ENCODE data around the gene LNX1.
"Not testable (repeated sequence)": the region's sequence is repeated elsewhere in the genome, so short reads cannot be mapped to it uniquely, and the experiment has no call there.

Gene LNX1

GRCh38 chr4:53490965-53491622 lies 100.2 kb downstream of the LNX1 start:
- DNase-seq = no peak

GRCh38 chr4:53490161-53490956 lies 100.9 kb downstream of the LNX1 start:
- no peak for DNase-seq

- no peak for DNase-seq
These were observed 101.9 kb downstream of the LNX1 start for GRCh38 chr4:53489279-53489889.

- no peak for DNase-seq
These were observed 103.5 kb downstream of the LNX1 start for GRCh38 chr4:53487766-53488165.

- no peak for DNase-seq
These were observed 105.6 kb downstream of the LNX1 start for GRCh38 chr4:53485658-53486040.

GRCh38 chr4:53484911-53485657 lies 106.2 kb downstream of the LNX1 start:
- no peak for DNase-seq

GRCh38 chr4:53483250-53483649 lies 108.0 kb downstream of the LNX1 start:
- no peak for DNase-seq

GRCh38 chr4:53481586-53481985 lies 109.7 kb downstream of the LNX1 start:
- DNase-seq = no peak

GRCh38 chr4:53480909-53481308 lies 110.4 kb downstream of the LNX1 start:
- DNase-seq = no peak

GRCh38 chr4:53479736-53480525 lies 111.4 kb downstream of the LNX1 start:
- DNase-seq = no peak

- no peak for DNase-seq
These were observed 112.4 kb downstream of the LNX1 start for GRCh38 chr4:53478671-53479456.

GRCh38 chr4:53477636-53478035 lies 113.7 kb downstream of the LNX1 start:
- no peak for DNase-seq

GRCh38 chr4:53477038-53477565 lies 114.2 kb downstream of the LNX1 start:
- DNase-seq = no peak

GRCh38 chr4:53476232-53477037 lies 114.9 kb downstream of the LNX1 start:
- DNase-seq = no peak

- DNase-seq = not testable (repeated sequence)
These were observed 124.7 kb downstream of the LNX1 start for GRCh38 chr4:53466576-53466975.

- DNase-seq = no peak
These were observed 125.4 kb downstream of the LNX1 start for GRCh38 chr4:53465891-53466290.

GRCh38 chr4:53465281-53465680 lies 126.0 kb downstream of the LNX1 start:
- DNase-seq = no peak

GRCh38 chr4:53463340-53463739 lies 127.9 kb downstream of the LNX1 start:
- no peak for DNase-seq

GRCh38 chr4:53461244-53461643 lies 130.0 kb downstream of the LNX1 start:
- DNase-seq = no peak

GRCh38 chr4:53459548-53459947 lies 131.7 kb downstream of the LNX1 start:
- no peak for DNase-seq

- DNase-seq = no peak
These were observed 135.1 kb downstream of the LNX1 start for GRCh38 chr4:53456178-53456577.

Measured in GF-D8 (cell line).